ENCODE measurements around the gene CASZ1.

CASZ1 gene, protein sequence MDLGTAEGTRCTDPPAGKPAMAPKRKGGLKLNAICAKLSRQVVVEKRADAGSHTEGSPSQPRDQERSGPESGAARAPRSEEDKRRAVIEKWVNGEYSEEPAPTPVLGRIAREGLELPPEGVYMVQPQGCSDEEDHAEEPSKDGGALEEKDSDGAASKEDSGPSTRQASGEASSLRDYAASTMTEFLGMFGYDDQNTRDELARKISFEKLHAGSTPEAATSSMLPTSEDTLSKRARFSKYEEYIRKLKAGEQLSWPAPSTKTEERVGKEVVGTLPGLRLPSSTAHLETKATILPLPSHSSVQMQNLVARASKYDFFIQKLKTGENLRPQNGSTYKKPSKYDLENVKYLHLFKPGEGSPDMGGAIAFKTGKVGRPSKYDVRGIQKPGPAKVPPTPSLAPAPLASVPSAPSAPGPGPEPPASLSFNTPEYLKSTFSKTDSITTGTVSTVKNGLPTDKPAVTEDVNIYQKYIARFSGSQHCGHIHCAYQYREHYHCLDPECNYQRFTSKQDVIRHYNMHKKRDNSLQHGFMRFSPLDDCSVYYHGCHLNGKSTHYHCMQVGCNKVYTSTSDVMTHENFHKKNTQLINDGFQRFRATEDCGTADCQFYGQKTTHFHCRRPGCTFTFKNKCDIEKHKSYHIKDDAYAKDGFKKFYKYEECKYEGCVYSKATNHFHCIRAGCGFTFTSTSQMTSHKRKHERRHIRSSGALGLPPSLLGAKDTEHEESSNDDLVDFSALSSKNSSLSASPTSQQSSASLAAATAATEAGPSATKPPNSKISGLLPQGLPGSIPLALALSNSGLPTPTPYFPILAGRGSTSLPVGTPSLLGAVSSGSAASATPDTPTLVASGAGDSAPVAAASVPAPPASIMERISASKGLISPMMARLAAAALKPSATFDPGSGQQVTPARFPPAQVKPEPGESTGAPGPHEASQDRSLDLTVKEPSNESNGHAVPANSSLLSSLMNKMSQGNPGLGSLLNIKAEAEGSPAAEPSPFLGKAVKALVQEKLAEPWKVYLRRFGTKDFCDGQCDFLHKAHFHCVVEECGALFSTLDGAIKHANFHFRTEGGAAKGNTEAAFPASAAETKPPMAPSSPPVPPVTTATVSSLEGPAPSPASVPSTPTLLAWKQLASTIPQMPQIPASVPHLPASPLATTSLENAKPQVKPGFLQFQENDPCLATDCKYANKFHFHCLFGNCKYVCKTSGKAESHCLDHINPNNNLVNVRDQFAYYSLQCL (N-terminal part only)

GRCh38 chr1:10796029-10796944 is at the start of gene CASZ1:
CASZ1 (minus strand) TSS chr1:10796646; CDS start chr1:10693889, 102,757 bp downstream.
- no peak within 1 kb of the TSS for H3K4me3 Mint-ChIP-seq

GRCh38 chr1:10843697-10844096 is 47.3 kb upstream of the CASZ1 start:
- Mint-ChIP-seq H3K27ac (no peak overlapping the region), H3K9me3 (ENCODE audit: low read depth) (peaks cover 6% of the 10 kb centered on the region), H3K4me1 (ENCODE audit: low read depth) (no peaks in the 10 kb centered on the region), H3K27me3 (peaks cover 4% of the 10 kb centered on the region), H3K36me3 (no peaks in the 10 kb centered on the region), H3K4me3 (no peak overlapping the region)

More at GRCh38 chr1:10796029-10796944, at the start of gene CASZ1:
- H3K27ac Mint-ChIP-seq: no peak within 1 kb of the TSS
- H3K9me3 Mint-ChIP-seq (ENCODE audit: low read depth): no peaks in the 10 kb centered on the region
- no peaks in the 10 kb centered on the region for H3K36me3 Mint-ChIP-seq
- peaks cover 34% of the 10 kb centered on the region for H3K27me3 Mint-ChIP-seq
- peaks cover 17% of the 10 kb centered on the region for H3K4me1 Mint-ChIP-seq (ENCODE audit: low read depth)

- Mint-ChIP-seq H3K4me3 (no peak overlapping the region), H3K4me1 (ENCODE audit: low read depth) (no peaks in the 10 kb centered on the region), H3K27me3 (peaks cover 12% of the 10 kb centered on the region), H3K9me3 (ENCODE audit: low read depth) (peaks cover 6% of the 10 kb centered on the region), H3K36me3 (no peaks in the 10 kb centered on the region), H3K27ac (no peak overlapping the region)
Measured at GRCh38 chr1:10841118-10841517, 44.7 kb upstream of the CASZ1 start.

- peaks cover 12% of the 10 kb centered on the region for H3K27me3 Mint-ChIP-seq
- H3K36me3 Mint-ChIP-seq: no peaks in the 10 kb centered on the region
- H3K4me3 Mint-ChIP-seq: no peak overlapping the region
- peaks cover 2% of the 10 kb centered on the region for H3K4me1 Mint-ChIP-seq (ENCODE audit: low read depth)
- H3K9me3 Mint-ChIP-seq (ENCODE audit: low read depth): peaks cover 6% of the 10 kb centered on the region
- no peak overlapping the region for H3K27ac Mint-ChIP-seq
Measured at GRCh38 chr1:10839188-10839770, 42.8 kb upstream of the CASZ1 start.

GRCh38 chr1:10838541-10838940 is 42.1 kb upstream of the CASZ1 start:
- H3K4me3 Mint-ChIP-seq: no peak overlapping the region
- H3K36me3 Mint-ChIP-seq: no peaks in the 10 kb centered on the region
- H3K9me3 Mint-ChIP-seq (ENCODE audit: low read depth): no peaks in the 10 kb centered on the region
- no peak overlapping the region for H3K27ac Mint-ChIP-seq
- H3K27me3 Mint-ChIP-seq: peaks cover 11% of the 10 kb centered on the region
- peaks cover 2% of the 10 kb centered on the region for H3K4me1 Mint-ChIP-seq (ENCODE audit: low read depth)

DNA sequence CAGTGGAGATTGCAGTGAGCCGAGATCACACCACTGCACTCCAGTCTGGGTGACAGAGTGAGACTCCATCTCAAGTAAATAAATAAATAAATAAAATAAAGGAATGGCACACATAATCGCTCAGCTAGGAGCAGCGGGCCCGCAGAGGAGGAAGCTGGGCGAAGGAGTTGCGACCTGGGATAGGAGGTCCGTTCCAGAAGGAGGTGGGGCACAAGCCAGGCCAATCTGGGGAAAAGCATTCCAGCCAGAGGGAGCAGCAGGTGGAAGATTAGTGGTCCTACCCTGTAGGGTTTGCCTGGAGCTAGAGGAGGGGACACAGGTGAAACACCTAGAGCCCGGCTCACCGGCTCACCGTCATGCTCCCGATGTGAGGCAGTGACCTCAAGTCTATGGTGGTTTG is 40.3 kb upstream of the CASZ1 start:
- Mint-ChIP-seq H3K27me3 (peaks cover 11% of the 10 kb centered on the region), H3K27ac (no peak overlapping the region), H3K4me3 (no peak overlapping the region), H3K9me3 (ENCODE audit: low read depth) (no peaks in the 10 kb centered on the region), H3K36me3 (no peaks in the 10 kb centered on the region), H3K4me1 (ENCODE audit: low read depth) (peaks cover 2% of the 10 kb centered on the region)

GRCh38 chr1:10835822-10836421 is 39.5 kb upstream of the CASZ1 start:
- peaks cover 11% of the 10 kb centered on the region for H3K27me3 Mint-ChIP-seq
- H3K36me3 Mint-ChIP-seq: no peaks in the 10 kb centered on the region
- no peak overlapping the region for H3K4me3 Mint-ChIP-seq
- H3K4me1 Mint-ChIP-seq (ENCODE audit: low read depth): peaks cover 2% of the 10 kb centered on the region
- H3K9me3 Mint-ChIP-seq (ENCODE audit: low read depth): no peaks in the 10 kb centered on the region
- H3K27ac Mint-ChIP-seq: no peak overlapping the region

GRCh38 chr1:10835421-10835820 is 39.0 kb upstream of the CASZ1 start:
- peaks cover 2% of the 10 kb centered on the region for H3K4me1 Mint-ChIP-seq (ENCODE audit: low read depth)
- H3K9me3 Mint-ChIP-seq (ENCODE audit: low read depth): no peaks in the 10 kb centered on the region
- no peak overlapping the region for H3K27ac Mint-ChIP-seq
- peaks cover 11% of the 10 kb centered on the region for H3K27me3 Mint-ChIP-seq
- H3K4me3 Mint-ChIP-seq: no peak overlapping the region
- H3K36me3 Mint-ChIP-seq: no peaks in the 10 kb centered on the region

DNA sequence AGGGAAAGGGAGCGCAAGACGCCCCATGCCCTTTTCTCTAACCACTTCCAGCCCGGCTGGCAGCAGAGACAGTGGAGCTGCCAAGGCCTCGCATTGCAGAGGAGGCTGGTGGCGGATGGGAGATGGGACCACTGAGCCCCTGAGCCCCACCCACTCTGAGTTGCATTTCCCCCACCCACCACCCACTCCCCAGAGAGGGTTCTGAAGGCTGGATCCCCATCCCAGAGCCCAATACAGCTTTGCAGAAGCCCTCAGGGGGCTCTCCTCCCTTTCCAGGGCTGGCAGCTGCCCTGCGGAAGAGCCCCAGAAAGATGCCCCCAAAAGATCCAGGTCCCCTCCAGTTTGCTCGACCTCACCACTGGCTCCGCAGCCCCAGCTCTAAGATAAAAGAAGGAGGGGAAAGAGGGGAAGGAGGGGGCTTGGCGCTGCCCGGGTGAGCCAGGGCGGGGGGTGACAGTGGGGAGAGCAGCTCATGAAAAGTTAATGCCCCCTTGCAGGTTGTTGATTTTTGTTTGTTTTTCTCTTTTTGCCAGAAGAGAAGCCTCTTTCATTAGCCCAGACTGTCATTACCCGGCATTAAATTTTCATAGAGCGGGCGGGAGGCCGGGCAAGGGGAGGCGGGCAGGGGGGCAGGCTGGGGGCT is 38.4 kb upstream of the CASZ1 start:
- no peak overlapping the region for H3K27ac Mint-ChIP-seq
- H3K36me3 Mint-ChIP-seq: no peaks in the 10 kb centered on the region
- H3K4me1 Mint-ChIP-seq (ENCODE audit: low read depth): peaks cover 2% of the 10 kb centered on the region
- no peak overlapping the region for H3K4me3 Mint-ChIP-seq
- peaks cover 11% of the 10 kb centered on the region for H3K27me3 Mint-ChIP-seq
- no peaks in the 10 kb centered on the region for H3K9me3 Mint-ChIP-seq (ENCODE audit: low read depth)

DNA sequence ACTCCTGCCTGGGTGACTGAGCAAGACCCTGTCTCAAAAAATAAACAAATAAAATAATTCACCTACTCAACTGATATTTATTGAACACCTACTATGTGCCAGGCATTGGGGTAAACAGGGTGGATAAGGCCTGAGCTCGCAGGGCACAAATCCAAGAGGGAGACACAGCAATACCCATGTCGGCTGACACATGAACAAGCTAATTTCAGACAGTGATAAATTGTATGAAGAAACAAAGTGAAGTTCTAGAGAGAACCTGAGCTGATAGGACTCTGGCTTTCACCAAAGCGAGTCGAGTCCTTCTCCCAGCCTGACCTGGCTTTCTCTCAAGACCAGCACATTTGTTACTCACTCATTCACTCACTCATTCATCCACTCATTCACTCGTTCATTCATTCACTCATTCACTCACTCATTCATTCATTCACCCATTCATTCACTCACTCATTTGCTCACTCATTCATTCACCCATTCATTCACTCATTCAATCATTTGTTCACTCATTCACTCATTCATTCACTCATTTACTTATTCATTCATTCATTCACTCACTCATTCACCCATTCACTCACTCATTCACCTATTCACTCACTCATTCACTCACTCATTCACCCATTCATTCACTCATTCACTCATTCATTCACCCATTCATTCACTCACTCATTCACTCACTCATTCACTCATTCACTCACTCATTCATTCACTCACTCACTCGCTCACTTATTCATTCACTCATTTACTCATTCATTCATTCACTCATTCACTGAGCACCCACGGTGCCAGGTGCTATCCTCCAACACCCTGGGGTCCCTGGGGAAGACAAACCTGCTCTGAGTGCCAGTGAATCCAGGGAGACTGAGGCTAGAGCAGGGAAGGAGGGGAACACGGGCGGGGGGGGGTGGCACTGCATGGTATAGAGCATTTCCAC is 37.4 kb upstream of the CASZ1 start:
- no peaks in the 10 kb centered on the region for H3K36me3 Mint-ChIP-seq
- H3K4me3 Mint-ChIP-seq: no peak overlapping the region
- peaks cover 9% of the 10 kb centered on the region for H3K27me3 Mint-ChIP-seq
- H3K27ac Mint-ChIP-seq: no peak overlapping the region
- H3K9me3 Mint-ChIP-seq (ENCODE audit: low read depth): no peaks in the 10 kb centered on the region
- H3K4me1 Mint-ChIP-seq (ENCODE audit: low read depth): peaks cover 2% of the 10 kb centered on the region

DNA sequence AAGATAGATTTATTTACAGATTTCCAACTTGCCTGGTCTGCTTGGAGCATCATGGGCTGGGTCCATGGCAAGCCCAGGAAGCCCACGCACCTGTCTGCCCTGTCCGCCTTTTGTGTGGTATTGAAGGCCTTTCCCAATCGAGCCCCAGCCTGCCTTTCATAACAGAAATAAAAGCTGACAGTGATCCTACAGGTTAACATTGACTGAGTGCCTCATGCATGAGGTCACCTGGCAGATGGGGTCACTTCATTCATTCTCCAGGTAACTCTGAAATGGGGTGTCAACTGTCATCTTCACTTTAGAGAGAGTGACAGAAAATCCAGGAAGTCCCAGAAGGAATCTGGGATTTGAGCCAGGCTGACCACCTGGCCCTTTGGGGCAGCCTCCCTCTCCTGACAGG is 36.3 kb upstream of the CASZ1 start:
- H3K27me3 Mint-ChIP-seq: peaks cover 8% of the 10 kb centered on the region
- H3K4me3 Mint-ChIP-seq: no peak overlapping the region
- peaks cover 2% of the 10 kb centered on the region for H3K4me1 Mint-ChIP-seq (ENCODE audit: low read depth)
- no peaks in the 10 kb centered on the region for H3K36me3 Mint-ChIP-seq
- no peak overlapping the region for H3K27ac Mint-ChIP-seq
- no peaks in the 10 kb centered on the region for H3K9me3 Mint-ChIP-seq (ENCODE audit: low read depth)

DNA sequence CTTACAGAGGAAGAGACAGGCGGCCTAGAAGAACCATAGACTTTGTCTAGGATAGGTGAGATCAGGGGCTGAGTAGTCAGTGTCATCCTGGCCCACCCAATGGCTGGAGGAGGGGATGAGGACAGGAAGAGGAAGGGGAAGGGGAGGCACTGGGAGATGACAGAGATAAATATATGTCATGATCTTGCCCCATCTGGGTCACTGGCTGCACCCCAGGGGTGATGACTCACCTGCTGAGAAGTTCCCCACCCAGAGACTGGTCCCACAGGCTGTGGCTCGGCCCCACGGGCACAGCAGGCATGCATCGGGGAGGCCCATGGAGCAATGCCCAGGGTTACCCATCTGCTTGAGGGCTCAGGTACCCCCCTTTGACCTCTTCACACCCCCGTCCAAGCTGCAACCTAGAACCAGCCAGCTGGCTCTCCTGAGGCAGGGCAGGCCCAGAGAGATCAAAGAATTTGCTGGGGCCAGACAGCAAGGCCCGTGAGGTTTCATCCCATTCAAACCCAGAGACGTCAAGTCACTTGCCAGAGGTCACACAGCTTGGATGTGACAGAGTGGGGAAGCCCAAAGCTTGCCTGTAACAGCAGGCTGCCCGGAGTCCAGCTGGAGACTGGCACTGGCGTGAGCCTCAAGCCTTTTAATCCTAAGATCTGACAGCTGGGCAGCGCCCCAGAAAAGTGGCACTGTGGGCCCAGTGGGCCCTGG is 34.7 kb upstream of the CASZ1 start:
- Mint-ChIP-seq H3K36me3 (no peaks in the 10 kb centered on the region), H3K27ac (no peak overlapping the region), H3K4me3 (no peak overlapping the region), H3K4me1 (ENCODE audit: low read depth) (peaks cover 2% of the 10 kb centered on the region), H3K9me3 (ENCODE audit: low read depth) (no peaks in the 10 kb centered on the region), H3K27me3 (peaks cover 7% of the 10 kb centered on the region)

All from activated naive CD8-positive, alpha-beta T cell (primary cell).